ENCODE measurements around the gene CARD10.
A peak's percentile ranks its signal among the peaks of the same experiment; 100 is the strongest.

Gene CARD10

GRCh38 chr22:37566329-37566837, 47.2 kb upstream of the CARD10 start:
- TF ChIP-seq CTCF (IDR thresholded peaks at IDR 0.05; ENCODE audit: low read depth, low read length), result no peak
- Histone ChIP-seq H3K27me3 (ENCODE audit: insufficient read depth, low read depth, severe bottlenecking) (peaks cover 2% of the 10 kb centered on the region), H3K27ac (no peak overlapping the region), H3K4me3 (ENCODE audit: low read depth, low read length) (no peak overlapping the region), H3K9me3 (ENCODE audit: severe bottlenecking) (no peaks in the 10 kb centered on the region), H3K36me3 (0 out of 2 replicates have a peak, but pooled peaks cover 3% of the 10 kb centered on the region)
- no peak for DNase-seq

GRCh38 chr22:37565830-37566229, 46.6 kb upstream of the CARD10 start:
- no peaks in the 10 kb centered on the region for H3K9me3 ChIP-seq (ENCODE audit: severe bottlenecking)
- H3K27me3 ChIP-seq (ENCODE audit: insufficient read depth, low read depth, severe bottlenecking), result peaks cover 6% of the 10 kb centered on the region
- 0 out of 2 replicates have a peak, but pooled peaks cover 3% of the 10 kb centered on the region for H3K36me3 ChIP-seq
- no peak overlapping the region for H3K27ac ChIP-seq
- TF ChIP-seq CTCF (IDR thresholded peaks at IDR 0.05; ENCODE audit: low read depth, low read length), result no peak
- DNase-seq, result no peak
- H3K4me3 ChIP-seq (ENCODE audit: low read depth, low read length), result no peak overlapping the region

GRCh38 chr22:37564111-37564711, 45.0 kb upstream of the CARD10 start:
- Histone ChIP-seq H3K36me3 (0 out of 2 replicates have a peak, but pooled peaks cover 3% of the 10 kb centered on the region), H3K4me3 (ENCODE audit: low read depth, low read length) (no peak overlapping the region), H3K27ac (no peak overlapping the region), H3K27me3 (ENCODE audit: insufficient read depth, low read depth, severe bottlenecking) (peaks cover 6% of the 10 kb centered on the region), H3K9me3 (ENCODE audit: severe bottlenecking) (no peaks in the 10 kb centered on the region)
- TF ChIP-seq CTCF (IDR thresholded peaks at IDR 0.05; ENCODE audit: low read depth, low read length), result 0 out of 2 replicates have a peak, but pooled peaks have one; percentile 10
- DNase-seq, result no peak

GRCh38 chr22:37563153-37564081, 44.2 kb upstream of the CARD10 start:
- Histone ChIP-seq H3K36me3 (0 out of 2 replicates have a peak, but pooled peaks cover 3% of the 10 kb centered on the region), H3K27me3 (ENCODE audit: insufficient read depth, low read depth, severe bottlenecking) (peaks cover 6% of the 10 kb centered on the region), H3K4me3 (ENCODE audit: low read depth, low read length) (no peak overlapping the region), H3K9me3 (ENCODE audit: severe bottlenecking) (no peaks in the 10 kb centered on the region), H3K27ac (no peak overlapping the region)
- TF ChIP-seq CTCF (IDR thresholded peaks at IDR 0.05; ENCODE audit: low read depth, low read length), result no peak
- DNase-seq, result no peak

- no peak for DNase-seq
- Histone ChIP-seq H3K27me3 (ENCODE audit: insufficient read depth, low read depth, severe bottlenecking) (peaks cover 6% of the 10 kb centered on the region), H3K27ac (no peak overlapping the region; the same call in 1 of the 2 replicates), H3K4me3 (ENCODE audit: low read depth, low read length) (no peak overlapping the region), H3K36me3 (0 out of 2 replicates have a peak, but pooled peaks cover 3% of the 10 kb centered on the region), H3K9me3 (ENCODE audit: severe bottlenecking) (no peaks in the 10 kb centered on the region)
- TF ChIP-seq CTCF (IDR thresholded peaks at IDR 0.05; ENCODE audit: low read depth, low read length), result no peak
Observed at GRCh38 chr22:37562049-37562875, 43.0 kb upstream of the CARD10 start.
